HepG2 (cell line): ENCODE data around the gene DLG4. TPM values are rescaled to one million over a fixed set of nuclear protein-coding genes. Genes with fewer than 3 reads are reported as not detected.

Source experiments
- CREB1 ChIP-seq, 2 experiments: fragments of 450-650 bp in 1 of 2; IDR thresholded peaks; 2 replicates each; pipeline ENCODE4 v1.6.1; 2016 to 2017; ENCODE audit warnings: control low read depth in 1 of 2, mild to moderate bottlenecking in 1 of 2, missing compliant biosample characterization in 1 of 2, missing genetic modification characterization in 1 of 2
- HDAC2 ChIP-seq: sonication (generic); formaldehyde crosslinking; IDR thresholded peaks from 2 replicates; pipeline ENCODE4 v1.4.0; 2020; ENCODE audit warnings: missing genetic modification reagents
- KLF9 ChIP-seq: IDR thresholded peaks from 2 replicates; pipeline ENCODE4 v1.6.1; 2016; ENCODE audit warnings: low read depth
- MTA1 ChIP-seq: sonication (generic); formaldehyde crosslinking; IDR thresholded peaks from 2 replicates; pipeline ENCODE4 v1.4.0; 2020; ENCODE audit warnings: missing genetic modification reagents, mild to moderate bottlenecking, borderline replicate concordance
- NCOR1 ChIP-seq: fragments of 200-600 bp; sonication (generic); IDR thresholded peaks from 2 replicates; pipeline ENCODE4 v1.7.0; 2017; ENCODE audit warnings: antibody characterized with exemption, low read length, borderline replicate concordance
- RXRA ChIP-seq: sonication (generic); formaldehyde crosslinking; IDR thresholded peaks from 2 replicates; pipeline ENCODE4 v1.5.1; 2020; ENCODE audit warnings: missing genetic modification reagents
- YEATS4 ChIP-seq: sonication (generic); formaldehyde crosslinking; IDR thresholded peaks from 2 replicates; pipeline ENCODE4 v1.4.0; 2020; ENCODE audit warnings: missing genetic modification reagents, borderline replicate concordance
- ZNF101 ChIP-seq: sonication (generic); formaldehyde crosslinking; IDR thresholded peaks from 2 replicates; pipeline ENCODE4 v1.4.0; 2020; ENCODE audit warnings: mild to moderate bottlenecking, low read depth, missing genetic modification reagents, borderline replicate concordance
- polyA plus RNA-seq, 8 experiments: library from polyadenylated mRNA; depleted of rRNA in 3 of 8; stranded (reverse) in 7 of 8; unstranded in 1 of 8; fragments of >200 nt; fragmentation: Illumina TruSeq in 4 of 8; extraction: Trizol in 4 of 8; gene quantifications; 2 replicates each; pipeline versions ENCODE4 v1.2.1 to v1.2.3, GENCODE V29; 2011 to 2016; ENCODE audit warnings: low read depth in 4 of 8, missing spikeins in 1 of 8, mixed read lengths in 1 of 8; ENCODE audit not compliant: insufficient read depth in 1 of 8
- total RNA-seq, 5 experiments: library from RNA; depleted of rRNA; stranded (reverse); fragments of >200 nt; fragmentation: Illumina TruSeq; extraction: Trizol; gene quantifications; 2 replicates each; pipeline ENCODE4 v1.2.3, GENCODE V29; 2016; ENCODE audit warnings: low read depth in 1 of 5
- TF ChIP-seq, protein P1 (sequence below): sonication (generic); formaldehyde crosslinking; IDR thresholded peaks from 2 replicates; pipeline ENCODE4 v1.4.0; 2020; ENCODE audit warnings: missing genetic modification reagents
- TF ChIP-seq, protein P2 (sequence below): sonication (generic); formaldehyde crosslinking; IDR thresholded peaks from 2 replicates; pipeline ENCODE4 v1.4.0; 2020; ENCODE audit warnings: missing genetic modification reagents, borderline replicate concordance
- TF ChIP-seq, protein P3 (sequence below): sonication (generic); formaldehyde crosslinking; IDR thresholded peaks from 2 replicates; pipeline ENCODE4 v1.8.0; 2022; ENCODE audit warnings: mild to moderate bottlenecking, missing genetic modification reagents
- TF ChIP-seq, protein P4 (sequence below): sonication (generic); formaldehyde crosslinking; IDR thresholded peaks from 2 replicates; pipeline ENCODE4 v1.5.0; 2020; ENCODE audit warnings: missing genetic modification reagents
- TF ChIP-seq, protein P5 (sequence below): sonication (generic); formaldehyde crosslinking; IDR thresholded peaks from 2 replicates; pipeline ENCODE4 v1.5.0; 2020; ENCODE audit warnings: mild to moderate bottlenecking, missing genetic modification reagents, borderline replicate concordance

DLG4 gene
- total and polyA plus RNA-seq, 2 of the 13 experiments (the other 11 are each of a cell fraction or from before 2014, with no cell fraction given): 0.71 to 4.3 TPM

DNA sequence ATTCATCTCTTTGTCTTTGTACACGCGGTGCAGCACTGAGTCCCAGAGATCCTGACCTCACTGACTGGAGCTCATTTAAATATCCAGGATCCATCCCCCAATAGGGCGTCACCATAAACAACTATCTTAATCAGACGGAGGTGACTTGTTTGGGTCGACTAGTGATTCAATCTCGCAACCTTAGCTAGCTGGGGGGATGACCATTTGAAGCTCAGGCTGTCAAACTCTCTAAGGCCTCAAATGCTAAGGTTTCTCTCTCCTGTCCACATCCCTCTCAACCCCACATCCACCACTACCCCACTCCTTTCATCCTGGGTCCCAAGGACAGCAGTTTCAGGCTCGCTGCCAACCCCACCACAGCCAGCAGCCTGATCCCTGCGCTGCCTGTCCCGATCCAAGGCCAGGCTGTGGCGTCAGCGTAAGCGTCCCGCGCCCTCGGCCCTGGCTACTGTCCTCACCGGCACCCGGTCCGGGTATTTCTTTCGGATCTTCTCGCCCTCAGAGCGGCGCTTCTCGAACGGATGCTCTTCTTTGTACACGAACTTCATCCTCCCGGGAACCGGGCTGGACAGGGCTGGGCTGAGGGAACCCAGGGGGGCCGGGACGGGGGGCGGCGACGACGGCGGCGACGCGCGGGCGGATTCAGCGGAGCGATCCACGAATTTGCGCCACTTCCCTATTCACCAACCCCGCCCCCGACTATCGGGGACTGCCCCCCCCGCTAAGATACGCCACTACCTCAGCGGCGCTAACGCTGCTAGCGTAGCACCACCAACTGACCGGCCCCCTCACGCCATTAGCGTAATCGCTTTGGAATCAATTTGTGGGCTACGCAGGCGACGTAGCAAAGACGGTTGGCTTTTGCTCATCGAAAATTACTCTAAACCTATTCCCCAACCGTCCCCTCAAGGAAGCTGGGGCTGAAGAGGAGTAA is 22.4 kb upstream of the DLG4 start, which contains the start of gene GABARAP (continued):
- TF ChIP-seq, protein P1, sequence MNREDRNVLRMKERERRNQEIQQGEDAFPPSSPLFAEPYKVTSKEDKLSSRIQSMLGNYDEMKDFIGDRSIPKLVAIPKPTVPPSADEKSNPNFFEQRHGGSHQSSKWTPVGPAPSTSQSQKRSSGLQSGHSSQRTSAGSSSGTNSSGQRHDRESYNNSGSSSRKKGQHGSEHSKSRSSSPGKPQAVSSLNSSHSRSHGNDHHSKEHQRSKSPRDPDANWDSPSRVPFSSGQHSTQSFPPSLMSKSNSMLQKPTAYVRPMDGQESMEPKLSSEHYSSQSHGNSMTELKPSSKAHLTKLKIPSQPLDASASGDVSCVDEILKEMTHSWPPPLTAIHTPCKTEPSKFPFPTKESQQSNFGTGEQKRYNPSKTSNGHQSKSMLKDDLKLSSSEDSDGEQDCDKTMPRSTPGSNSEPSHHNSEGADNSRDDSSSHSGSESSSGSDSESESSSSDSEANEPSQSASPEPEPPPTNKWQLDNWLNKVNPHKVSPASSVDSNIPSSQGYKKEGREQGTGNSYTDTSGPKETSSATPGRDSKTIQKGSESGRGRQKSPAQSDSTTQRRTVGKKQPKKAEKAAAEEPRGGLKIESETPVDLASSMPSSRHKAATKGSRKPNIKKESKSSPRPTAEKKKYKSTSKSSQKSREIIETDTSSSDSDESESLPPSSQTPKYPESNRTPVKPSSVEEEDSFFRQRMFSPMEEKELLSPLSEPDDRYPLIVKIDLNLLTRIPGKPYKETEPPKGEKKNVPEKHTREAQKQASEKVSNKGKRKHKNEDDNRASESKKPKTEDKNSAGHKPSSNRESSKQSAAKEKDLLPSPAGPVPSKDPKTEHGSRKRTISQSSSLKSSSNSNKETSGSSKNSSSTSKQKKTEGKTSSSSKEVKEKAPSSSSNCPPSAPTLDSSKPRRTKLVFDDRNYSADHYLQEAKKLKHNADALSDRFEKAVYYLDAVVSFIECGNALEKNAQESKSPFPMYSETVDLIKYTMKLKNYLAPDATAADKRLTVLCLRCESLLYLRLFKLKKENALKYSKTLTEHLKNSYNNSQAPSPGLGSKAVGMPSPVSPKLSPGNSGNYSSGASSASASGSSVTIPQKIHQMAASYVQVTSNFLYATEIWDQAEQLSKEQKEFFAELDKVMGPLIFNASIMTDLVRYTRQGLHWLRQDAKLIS (CRISPR knock-in tag): no peak
- TF ChIP-seq, protein P2, sequence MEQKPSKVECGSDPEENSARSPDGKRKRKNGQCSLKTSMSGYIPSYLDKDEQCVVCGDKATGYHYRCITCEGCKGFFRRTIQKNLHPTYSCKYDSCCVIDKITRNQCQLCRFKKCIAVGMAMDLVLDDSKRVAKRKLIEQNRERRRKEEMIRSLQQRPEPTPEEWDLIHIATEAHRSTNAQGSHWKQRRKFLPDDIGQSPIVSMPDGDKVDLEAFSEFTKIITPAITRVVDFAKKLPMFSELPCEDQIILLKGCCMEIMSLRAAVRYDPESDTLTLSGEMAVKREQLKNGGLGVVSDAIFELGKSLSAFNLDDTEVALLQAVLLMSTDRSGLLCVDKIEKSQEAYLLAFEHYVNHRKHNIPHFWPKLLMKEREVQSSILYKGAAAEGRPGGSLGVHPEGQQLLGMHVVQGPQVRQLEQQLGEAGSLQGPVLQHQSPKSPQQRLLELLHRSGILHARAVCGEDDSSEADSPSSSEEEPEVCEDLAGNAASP (CRISPR knock-in tag): 0 out of 2 replicates have a peak, but pooled peaks have one; percentile 12
- TF ChIP-seq ZNF101 (CRISPR knock-in tag) (0 out of 2 replicates have a peak, but pooled peaks have one; percentile 10), HDAC2 (CRISPR knock-in tag) (peak; percentile 9; the same call in 1 of the 2 replicates), CREB1 (IDR thresholded peaks at IDR 0.05) (no peak), CREB1 (CRISPR knock-in tag; IDR thresholded peaks at IDR 0.05) (peak; percentile 39; the same call in 1 of the 2 replicates), KLF9 (CRISPR knock-in tag) (no peak), YEATS4 (CRISPR knock-in tag) (no peak; the same call in none of the 2 replicates), MTA1 (CRISPR knock-in tag) (peak; percentile 43; the same call in 1 of the 2 replicates), RXRA (peak; percentile 48), NCOR1 (no peak)
- TF ChIP-seq, protein P3, sequence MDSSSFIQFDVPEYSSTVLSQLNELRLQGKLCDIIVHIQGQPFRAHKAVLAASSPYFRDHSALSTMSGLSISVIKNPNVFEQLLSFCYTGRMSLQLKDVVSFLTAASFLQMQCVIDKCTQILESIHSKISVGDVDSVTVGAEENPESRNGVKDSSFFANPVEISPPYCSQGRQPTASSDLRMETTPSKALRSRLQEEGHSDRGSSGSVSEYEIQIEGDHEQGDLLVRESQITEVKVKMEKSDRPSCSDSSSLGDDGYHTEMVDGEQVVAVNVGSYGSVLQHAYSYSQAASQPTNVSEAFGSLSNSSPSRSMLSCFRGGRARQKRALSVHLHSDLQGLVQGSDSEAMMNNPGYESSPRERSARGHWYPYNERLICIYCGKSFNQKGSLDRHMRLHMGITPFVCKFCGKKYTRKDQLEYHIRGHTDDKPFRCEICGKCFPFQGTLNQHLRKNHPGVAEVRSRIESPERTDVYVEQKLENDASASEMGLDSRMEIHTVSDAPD (CRISPR knock-in tag): no peak
- TF ChIP-seq, protein P4, sequence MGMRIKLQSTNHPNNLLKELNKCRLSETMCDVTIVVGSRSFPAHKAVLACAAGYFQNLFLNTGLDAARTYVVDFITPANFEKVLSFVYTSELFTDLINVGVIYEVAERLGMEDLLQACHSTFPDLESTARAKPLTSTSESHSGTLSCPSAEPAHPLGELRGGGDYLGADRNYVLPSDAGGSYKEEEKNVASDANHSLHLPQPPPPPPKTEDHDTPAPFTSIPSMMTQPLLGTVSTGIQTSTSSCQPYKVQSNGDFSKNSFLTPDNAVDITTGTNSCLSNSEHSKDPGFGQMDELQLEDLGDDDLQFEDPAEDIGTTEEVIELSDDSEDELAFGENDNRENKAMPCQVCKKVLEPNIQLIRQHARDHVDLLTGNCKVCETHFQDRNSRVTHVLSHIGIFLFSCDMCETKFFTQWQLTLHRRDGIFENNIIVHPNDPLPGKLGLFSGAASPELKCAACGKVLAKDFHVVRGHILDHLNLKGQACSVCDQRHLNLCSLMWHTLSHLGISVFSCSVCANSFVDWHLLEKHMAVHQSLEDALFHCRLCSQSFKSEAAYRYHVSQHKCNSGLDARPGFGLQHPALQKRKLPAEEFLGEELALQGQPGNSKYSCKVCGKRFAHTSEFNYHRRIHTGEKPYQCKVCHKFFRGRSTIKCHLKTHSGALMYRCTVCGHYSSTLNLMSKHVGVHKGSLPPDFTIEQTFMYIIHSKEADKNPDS (CRISPR knock-in tag): no peak
- TF ChIP-seq, protein P5, sequence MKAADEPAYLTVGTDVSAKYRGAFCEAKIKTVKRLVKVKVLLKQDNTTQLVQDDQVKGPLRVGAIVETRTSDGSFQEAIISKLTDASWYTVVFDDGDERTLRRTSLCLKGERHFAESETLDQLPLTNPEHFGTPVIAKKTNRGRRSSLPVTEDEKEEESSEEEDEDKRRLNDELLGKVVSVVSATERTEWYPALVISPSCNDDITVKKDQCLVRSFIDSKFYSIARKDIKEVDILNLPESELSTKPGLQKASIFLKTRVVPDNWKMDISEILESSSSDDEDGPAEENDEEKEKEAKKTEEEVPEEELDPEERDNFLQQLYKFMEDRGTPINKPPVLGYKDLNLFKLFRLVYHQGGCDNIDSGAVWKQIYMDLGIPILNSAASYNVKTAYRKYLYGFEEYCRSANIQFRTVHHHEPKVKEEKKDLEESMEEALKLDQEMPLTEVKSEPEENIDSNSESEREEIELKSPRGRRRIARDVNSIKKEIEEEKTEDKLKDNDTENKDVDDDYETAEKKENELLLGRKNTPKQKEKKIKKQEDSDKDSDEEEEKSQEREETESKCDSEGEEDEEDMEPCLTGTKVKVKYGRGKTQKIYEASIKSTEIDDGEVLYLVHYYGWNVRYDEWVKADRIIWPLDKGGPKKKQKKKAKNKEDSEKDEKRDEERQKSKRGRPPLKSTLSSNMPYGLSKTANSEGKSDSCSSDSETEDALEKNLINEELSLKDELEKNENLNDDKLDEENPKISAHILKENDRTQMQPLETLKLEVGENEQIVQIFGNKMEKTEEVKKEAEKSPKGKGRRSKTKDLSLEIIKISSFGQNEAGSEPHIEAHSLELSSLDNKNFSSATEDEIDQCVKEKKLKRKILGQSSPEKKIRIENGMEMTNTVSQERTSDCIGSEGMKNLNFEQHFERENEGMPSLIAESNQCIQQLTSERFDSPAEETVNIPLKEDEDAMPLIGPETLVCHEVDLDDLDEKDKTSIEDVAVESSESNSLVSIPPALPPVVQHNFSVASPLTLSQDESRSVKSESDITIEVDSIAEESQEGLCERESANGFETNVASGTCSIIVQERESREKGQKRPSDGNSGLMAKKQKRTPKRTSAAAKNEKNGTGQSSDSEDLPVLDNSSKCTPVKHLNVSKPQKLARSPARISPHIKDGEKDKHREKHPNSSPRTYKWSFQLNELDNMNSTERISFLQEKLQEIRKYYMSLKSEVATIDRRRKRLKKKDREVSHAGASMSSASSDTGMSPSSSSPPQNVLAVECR (CRISPR knock-in tag): peak; percentile 80
